Measurements from ENCODE around the gene CDH4. TPM values are rescaled to one million over a fixed set of nuclear protein-coding genes. Genes with fewer than 3 reads are reported as not detected.

Gene CDH4
- total and polyA plus RNA-seq, 9 of the 15 experiments (the other 6 are each of a cell fraction or from before 2014, with no cell fraction given), result 0.04 TPM; not detected in 8

DNA sequence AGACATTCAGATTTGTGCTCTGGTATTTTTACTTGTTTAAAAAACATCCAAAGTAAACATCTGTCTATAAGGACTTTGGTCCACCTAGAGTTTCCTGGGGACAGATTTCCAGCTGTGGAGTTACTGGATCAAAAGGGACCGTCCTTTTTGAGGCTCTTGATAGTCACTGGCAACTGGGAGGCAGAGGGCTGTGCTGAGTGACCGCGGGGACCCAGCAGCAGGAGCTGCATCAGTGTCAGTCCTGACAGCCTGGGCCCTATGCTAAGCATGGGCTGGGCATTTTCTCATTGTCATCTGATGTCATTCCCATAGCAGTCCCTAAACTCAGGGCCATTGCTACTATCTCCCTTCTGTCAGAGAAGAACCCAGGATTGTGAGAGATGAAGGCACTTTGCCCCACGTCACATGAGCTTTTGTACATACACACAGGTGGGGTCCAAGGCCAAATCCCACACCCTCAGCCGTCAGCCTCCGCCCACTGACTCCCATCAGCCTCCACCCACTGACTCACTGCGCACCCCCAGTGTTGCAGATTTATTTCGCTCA is 519.8 kb downstream of the CDH4 start:
- Histone ChIP-seq H3K27me3 (ENCODE audit: control insufficient read depth in 2 of 2, insufficient read depth in 2 of 2, low read length in 2 of 2) (peaks cover 4 to 43% of the 10 kb centered on the region in 2 experiments; a peak in 4 of 5 replicates), H2AFZ (ENCODE audit: low read depth, low read length) (no peak overlapping the region), H4K20me1 (replicated peaks; ENCODE audit: control insufficient read depth, insufficient read depth, low read length) (no peaks in the 10 kb centered on the region; the same call in 1 of the 2 replicates), H3K9ac (ENCODE audit: insufficient read depth in 1 of 2, low read depth in 2 of 2, low read length in 2 of 2) (no peak overlapping the region), H3K36me3 (ENCODE audit: control insufficient read depth, insufficient read depth, low read length) (no peaks in the 10 kb centered on the region), H3K9me1 (ENCODE audit: control insufficient read depth, insufficient read depth, low read length) (peaks cover 4% of the 10 kb centered on the region), H3K27ac (ENCODE audit: extremely low read depth, low read depth, low read length) (no peak overlapping the region), H3K4me1 (replicated peaks in 1 of 2; ENCODE audit: control insufficient read depth in 2 of 2, insufficient read depth in 2 of 2, low read length in 2 of 2) (no peaks in the 10 kb centered on the region; a peak in 1 of 5 replicates), H3K9me3 (replicated peaks; ENCODE audit: control insufficient read depth, insufficient read depth, low read depth, low read length) (no peaks in the 10 kb centered on the region), H3K4me3 (no peak overlapping the region), H3K4me2 (ENCODE audit: insufficient read depth, low read length) (no peak overlapping the region), H3K79me2 (ENCODE audit: control insufficient read depth, insufficient read depth, low read length) (no peaks in the 10 kb centered on the region)
- ChIA-PET POLR2A (no interaction called here), CTCF (ENCODE audit: low intra/inter-chr PET ratio) (no interaction called here)
- WGBS (ENCODE audit: insufficient coverage, low coverage, missing lambda C conversion rate), result under 1% methylated on average over 8 of the region's 8 CpGs
- TF ChIP-seq GMEB1 (CRISPR knock-in tag; IDR thresholded peaks at IDR 0.05) (no peak), CBFA2T3 (IDR thresholded peaks at IDR 0.05) (no peak), CREB1 (IDR thresholded peaks at IDR 0.05) (no peak), CREB1 (CRISPR knock-in tag; IDR thresholded peaks at IDR 0.05) (no peak), TEAD4 (IDR thresholded peaks at IDR 0.05; ENCODE audit: low read length) (no peak), TEAD4 (CRISPR knock-in tag; IDR thresholded peaks at IDR 0.05; ENCODE audit: borderline replicate concordance) (no peak), SRSF7 (optimal IDR thresholded peaks at IDR 0.05; ENCODE audit: low read depth, low read length) (no peak), SP2 (IDR thresholded peaks at IDR 0.05; ENCODE audit: extremely low read depth, low read depth, low read length, poor library complexity, severe bottlenecking) (no peak), OTX1 (CRISPR knock-in tag; IDR thresholded peaks at IDR 0.05) (no peak), ASH1L (IDR thresholded peaks at IDR 0.05; ENCODE audit: borderline replicate concordance, low read depth, partially characterized antibody) (no peak), ZNF324 (CRISPR knock-in tag; IDR thresholded peaks at IDR 0.05) (no peak), RHOXF2B (CRISPR knock-in tag; conservative IDR thresholded peaks at IDR 0.05) (no peak), ZNF239 (CRISPR knock-in tag; IDR thresholded peaks at IDR 0.05) (no peak)
- no TSS peak for BruUV-seq (replicated peaks)
- no peak for DNase-seq (ENCODE audit: extremely low read depth in 1 of 4, low spot score in 3 of 4)
- no peak for FAIRE-seq
- intact Hi-C loops (cut with micrococcal nuclease), result no loop called here
- in situ Hi-C loops (cut with MboI), result no loop called here
- no peak for ATAC-seq
